HepG2 (cell line): ENCODE data around the gene CPE. TPM values are rescaled to one million over a fixed set of nuclear protein-coding genes. Genes with fewer than 3 reads are reported as not detected.

ENCODE experiments used
- ATAC-seq: fragments of 200-7000 bp; cut with Tn5 transposase; 3 replicates; pipeline ENCODE4 v1.9.1; 2020; ENCODE audit warnings: mild to moderate bottlenecking, moderate library complexity
- BruUV-seq: library from RNA; stranded (reverse); fragments of 400-500 nt; replicated peaks from 2 replicates; lab custom pipeline; 2021; lab: Mats Ljungman, UMichigan
- CTCF ChIA-PET: fragments of 300-600 bp; formaldehyde crosslinking; extraction: SDS; loops from one replicate; lab custom pipeline; 2021; ENCODE audit warnings: low total read pairs, inconsistent platforms, low intra/inter-chr PET ratio; lab: Yijun Ruan, JAX
- POLR2A ChIA-PET: fragments of 350-600 bp; sonication (Branson Sonifier 250); formaldehyde crosslinking; loops from one replicate; lab custom pipeline; 2020; ENCODE audit warnings: antibody characterized with exemption, inconsistent platforms; lab: Yijun Ruan, JAX
- DNase-seq: peaks from one replicate; pipeline ENCODE4 v3.0.0-alpha.2; 2015; ENCODE audit warnings: low spot score
- FAIRE-seq: peaks from 3 replicates; lab custom pipeline; 2011; peaks lifted over from hg19 to GRCh38; lab: Jason Lieb, UNC
- H2AFZ ChIP-seq: one replicate; pipeline ENCODE4 v1.6.1; 2011; ENCODE audit warnings: low read length, inconsistent platforms
- H3K27ac ChIP-seq: fragments of 300-600 bp; 3 replicates; pipeline ENCODE4 v1.8.0; 2011; ENCODE audit warnings: mixed run types, mild to moderate bottlenecking, mixed read lengths, low read length, inconsistent platforms; ENCODE audit not compliant: insufficient read depth; ENCODE audit errors: extremely low read length
- H3K27me3 ChIP-seq, 2 experiments: fragments of 200-600 bp in 1 of 2; 2 replicates in 1 of 2; 3 replicates in 1 of 2; pipeline versions ENCODE4 v1.6.0 to v1.8.0; 2011; ENCODE audit warnings: low read length in 2 of 2, mild to moderate bottlenecking in 2 of 2, moderate library complexity in 2 of 2, inconsistent platforms in 1 of 2; ENCODE audit not compliant: insufficient read depth in 2 of 2, control insufficient read depth in 1 of 2
- H3K36me3 ChIP-seq, 2 experiments: fragments of 200-600 bp in 1 of 2; replicated peaks in 1 of 2; 2 replicates in 1 of 2; 3 replicates in 1 of 2; pipeline versions ENCODE4 v1.5.1 to v1.8.0; 2011; ENCODE audit warnings: low read length in 2 of 2, inconsistent platforms in 1 of 2; ENCODE audit not compliant: insufficient read depth in 2 of 2, control insufficient read depth in 1 of 2
- H3K4me1 ChIP-seq: 2 replicates; pipeline ENCODE4 v1.5.1; 2012; ENCODE audit warnings: low read length, inconsistent platforms; ENCODE audit not compliant: insufficient read depth
- H3K4me2 ChIP-seq: 2 replicates; pipeline ENCODE4 v1.6.0; 2011; ENCODE audit warnings: low read depth, low read length, inconsistent platforms
- H3K4me3 ChIP-seq, 3 experiments: fragments of 200-600 bp in 1 of 3; sonication (generic), shearing (Covaris generic) in 1 of 3; replicated peaks in 1 of 3; 2 replicates each; pipeline ENCODE4 v1.5.1; 2011 to 2016; ENCODE audit warnings: low read length in 3 of 3, inconsistent platforms in 2 of 3, low read depth in 2 of 3, mild to moderate bottlenecking in 2 of 3, control low read depth in 1 of 3, mixed read lengths in 1 of 3; ENCODE audit not compliant: insufficient read depth in 1 of 3
- H3K79me2 ChIP-seq: one replicate; pipeline ENCODE4 v1.6.1; 2011; ENCODE audit warnings: low read length, inconsistent platforms; ENCODE audit not compliant: insufficient read depth
- H3K9ac ChIP-seq: 2 replicates; pipeline ENCODE4 v1.6.0; 2011; ENCODE audit warnings: mild to moderate bottlenecking, low read depth, low read length, inconsistent platforms; ENCODE audit not compliant: insufficient read depth
- H3K9me3 ChIP-seq: 2 replicates; pipeline ENCODE4 v1.5.1; 2012; ENCODE audit warnings: mild to moderate bottlenecking, low read length
- H4K20me1 ChIP-seq: 2 replicates; pipeline ENCODE4 v1.6.0; 2011; ENCODE audit warnings: inconsistent platforms, mild to moderate bottlenecking, low read length, moderate library complexity; ENCODE audit not compliant: insufficient read depth
- FOXK2 ChIP-seq: fragments of 450-650 bp; IDR thresholded peaks from 2 replicates; pipeline ENCODE4 v1.6.1; 2016
- HCFC1 ChIP-seq: fragments of 150-350 bp; IDR thresholded peaks from 2 replicates; pipeline ENCODE4 v1.6.1; 2014; ENCODE audit warnings: low read depth, low read length
- IRF1 ChIP-seq: sonication (generic); formaldehyde crosslinking; IDR thresholded peaks from 2 replicates; pipeline ENCODE4 v1.4.0; 2020; ENCODE audit warnings: low read depth, mild to moderate bottlenecking, missing genetic modification reagents
- MAFF ChIP-seq: IDR thresholded peaks from 2 replicates; pipeline ENCODE4 v1.6.1; 2011; ENCODE audit warnings: low read depth, low read length, improper control_type of control experiment
- MAFK ChIP-seq, 2 experiments: IDR thresholded peaks in 1 of 2; conservative IDR thresholded peaks in 1 of 2; 2 replicates each; pipeline ENCODE4 v1.6.1; 2011; ENCODE audit warnings: improper control_type of control experiment in 2 of 2, low read length in 2 of 2
- RFX1 ChIP-seq: fragments of 450-650 bp; IDR thresholded peaks from 2 replicates; pipeline ENCODE4 v1.6.1; 2017
- SRSF1 ChIP-seq: fragments of 200-400 bp; formaldehyde crosslinking; optimal IDR thresholded peaks from 2 replicates; pipeline ENCODE3; 2017; ENCODE audit warnings: mild to moderate bottlenecking, low read depth, low read length, moderate library complexity
- ZNF317 ChIP-seq: sonication (generic); formaldehyde crosslinking; IDR thresholded peaks from 2 replicates; pipeline ENCODE4 v1.5.0; 2020; ENCODE audit warnings: mild to moderate bottlenecking, missing genetic modification reagents
- ZNF558 ChIP-seq: sonication (generic); formaldehyde crosslinking; IDR thresholded peaks from 2 replicates; pipeline ENCODE4 v1.9.0; 2022; ENCODE audit warnings: mild to moderate bottlenecking, missing genetic modification reagents, borderline replicate concordance
- ZNF790 ChIP-seq: sonication (generic); formaldehyde crosslinking; IDR thresholded peaks from 2 replicates; pipeline ENCODE4 v1.8.0; 2022; ENCODE audit warnings: missing genetic modification reagents, mild to moderate bottlenecking, borderline replicate concordance
- WGBS: methylation state at CpG from one replicate; pipeline ENCODE4 v1.1.6; 2017; ENCODE audit warnings: low lambda C conversion rate; 5-methylcytosine and 5-hydroxymethylcytosine counted together
- in situ Hi-C: cut with HindIII; loops from 2 replicates; pipeline ENCODE4 v1.10.0; 2017; ENCODE audit warnings: low pct_unique_long_range_greater_than_20kb; ENCODE audit not compliant: extremely low pct_ligation_motif_present
- intact Hi-C: fragments of 100-400 bp; cut with micrococcal nuclease; formaldehyde crosslinking; loops from one replicate; pipeline ENCODE4 v1.10.0; 2022; ENCODE audit not compliant: unreplicated experiment
- polyA plus RNA-seq, 8 experiments: library from polyadenylated mRNA; depleted of rRNA in 3 of 8; stranded (reverse) in 7 of 8; unstranded in 1 of 8; fragments of >200 nt; fragmentation: Illumina TruSeq in 4 of 8; extraction: Trizol in 4 of 8; gene quantifications; 2 replicates each; pipeline versions ENCODE4 v1.2.1 to v1.2.3, GENCODE V29; 2011 to 2016; ENCODE audit warnings: low read depth in 4 of 8, missing spikeins in 1 of 8, mixed read lengths in 1 of 8; ENCODE audit not compliant: insufficient read depth in 1 of 8
- total RNA-seq, 5 experiments: library from RNA; depleted of rRNA; stranded (reverse); fragments of >200 nt; fragmentation: Illumina TruSeq; extraction: Trizol; gene quantifications; 2 replicates each; pipeline ENCODE4 v1.2.3, GENCODE V29; 2016; ENCODE audit warnings: low read depth in 1 of 5
- TF ChIP-seq, protein P1 (sequence below): IDR thresholded peaks from 2 replicates; pipeline ENCODE4 v1.6.1; 2016; ENCODE audit warnings: missing compliant biosample characterization, missing genetic modification reagents, borderline replicate concordance

Gene CPE
- total and polyA plus RNA-seq, 2 of the 13 experiments (the other 11 are each of a cell fraction or from before 2014, with no cell fraction given): 268 to 852 TPM

DNA sequence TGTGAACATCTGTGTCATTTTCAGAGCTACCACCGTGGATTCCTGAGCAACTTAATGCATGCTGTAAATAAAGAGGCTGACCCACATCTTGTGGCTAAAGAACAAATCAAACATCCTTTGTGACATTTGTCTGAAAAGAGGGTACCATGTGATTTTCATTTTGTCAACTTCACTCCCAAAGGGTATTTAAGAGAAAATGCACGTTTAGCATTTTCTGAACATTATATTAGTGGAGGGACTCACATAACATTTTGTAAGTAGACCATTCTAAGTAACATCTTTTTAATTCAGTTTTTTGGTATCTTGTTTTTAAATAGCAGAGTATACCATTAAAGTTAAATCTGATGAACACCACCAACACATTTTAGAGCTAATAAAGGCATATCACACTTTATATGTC is 17.0 kb upstream of the CPE start:
- H3K27me3 ChIP-seq: no peaks in the 10 kb centered on the region
- POLR2A ChIA-PET: no interaction called here
- intact Hi-C loops: no loop called here
- no peak overlapping the region for H3K27ac ChIP-seq
- no peaks in the 10 kb centered on the region for H3K79me2 ChIP-seq
- in situ Hi-C loops: no loop called here
- no peak overlapping the region for H3K4me2 ChIP-seq
- no peak overlapping the region for H2AFZ ChIP-seq
- CTCF ChIA-PET: no interaction called here
- no peaks in the 10 kb centered on the region for H4K20me1 ChIP-seq
- no peak overlapping the region for H3K9ac ChIP-seq
- peaks cover 37% of the 10 kb centered on the region for H3K4me1 ChIP-seq
- H3K9me3 ChIP-seq: no peaks in the 10 kb centered on the region
- no peak for FAIRE-seq
- no peaks in the 10 kb centered on the region for H3K36me3 ChIP-seq
- no peak for ATAC-seq
- no peak for TF ChIP-seq IRF1 (CRISPR knock-in tag)
- no peak for TF ChIP-seq FOXK2
- no peak for TF ChIP-seq ZNF790
- no peak for TF ChIP-seq HCFC1
- TF ChIP-seq MAFK (conservative IDR thresholded peaks at IDR 0.05 in 1 of 2, IDR thresholded peaks at IDR 0.05 in 1 of 2; ENCODE audit: low read length in 2 of 2): peak; percentile 75 to 80
- TF ChIP-seq RFX1: no peak
- TF ChIP-seq MAFF: peak; percentile 65
- no peak for TF ChIP-seq ZNF558
- TF ChIP-seq SRSF1: no peak
- TF ChIP-seq, protein P1, sequence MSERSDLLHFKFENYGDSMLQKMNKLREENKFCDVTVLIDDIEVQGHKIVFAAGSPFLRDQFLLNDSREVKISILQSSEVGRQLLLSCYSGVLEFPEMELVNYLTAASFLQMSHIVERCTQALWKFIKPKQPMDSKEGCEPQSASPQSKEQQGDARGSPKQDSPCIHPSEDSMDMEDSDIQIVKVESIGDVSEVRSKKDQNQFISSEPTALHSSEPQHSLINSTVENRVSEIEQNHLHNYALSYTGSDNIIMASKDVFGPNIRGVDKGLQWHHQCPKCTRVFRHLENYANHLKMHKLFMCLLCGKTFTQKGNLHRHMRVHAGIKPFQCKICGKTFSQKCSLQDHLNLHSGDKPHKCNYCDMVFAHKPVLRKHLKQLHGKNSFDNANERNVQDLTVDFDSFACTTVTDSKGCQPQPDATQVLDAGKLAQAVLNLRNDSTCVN: no peak
- no peak for TF ChIP-seq ZNF317
- no peak overlapping the region for H3K4me3 ChIP-seq
- WGBS: 79% methylated on average over 2 of the region's 2 CpGs
- DNase-seq: no peak
- BruUV-seq: no TSS peak
